ENCODE results near the gene CNN1.

GRCh38 chr19:11504502-11505031, 34.1 kb upstream of the CNN1 start:
- no peak for TF ChIP-seq CTCF (IDR thresholded peaks at IDR 0.05)
- no peak for TF ChIP-seq POLR2AphosphoS5 (IDR thresholded peaks at IDR 0.05; ENCODE audit: low read depth, low read length)

All from Panc1 (cell line).